ENCODE measurements around the gene JCHAIN. TPM values are rescaled to one million over a fixed set of nuclear protein-coding genes. Genes with fewer than 3 reads are reported as not detected.

JCHAIN gene
- total and polyA plus RNA-seq, 2 of the 13 experiments (the other 11 are each of a cell fraction or from before 2014, with no cell fraction given): not detected

GRCh38 chr4:70671091-70671490, 4.8 kb upstream of the JCHAIN start:
- Histone ChIP-seq H3K9ac (ENCODE audit: insufficient read depth, low read depth, low read length) (no peak overlapping the region), H3K4me1 (ENCODE audit: insufficient read depth, low read length) (no peaks in the 10 kb centered on the region), H4K20me1 (ENCODE audit: insufficient read depth, low read length) (no peaks in the 10 kb centered on the region), H3K9me3 (ENCODE audit: low read length) (no peaks in the 10 kb centered on the region), H3K4me3 (replicated peaks in 1 of 3; ENCODE audit: insufficient read depth in 1 of 3, low read depth in 2 of 3, low read length in 3 of 3) (no peak overlapping the region), H3K27ac (ENCODE audit: extremely low read length, insufficient read depth, low read length) (no peak overlapping the region), H3K79me2 (ENCODE audit: insufficient read depth, low read length) (no peaks in the 10 kb centered on the region), H3K36me3 (replicated peaks in 1 of 2; ENCODE audit: control insufficient read depth in 1 of 2, insufficient read depth in 2 of 2, low read length in 2 of 2) (no peaks in the 10 kb centered on the region), H2AFZ (ENCODE audit: low read length) (no peak overlapping the region), H3K4me2 (ENCODE audit: low read depth, low read length) (no peak overlapping the region), H3K27me3 (ENCODE audit: control insufficient read depth in 1 of 2, insufficient read depth in 2 of 2, low read length in 2 of 2) (no peaks in the 10 kb centered on the region; a peak in 1 of 5 replicates)
- in situ Hi-C loops (cut with HindIII; ENCODE audit: extremely low pct_ligation_motif_present, low pct_unique_long_range_greater_than_20kb): loop anchor here (25.0 kb wide), 2 partner anchors 341 to 1041 kb away; no protein-coding TSS in a partner anchor
- no peak for TF ChIP-seq SMAD1 (CRISPR knock-in tag; IDR thresholded peaks at IDR 0.05; ENCODE audit: borderline replicate concordance, low read depth)
- no peak for TF ChIP-seq MAF1 (CRISPR knock-in tag; IDR thresholded peaks at IDR 0.05; ENCODE audit: borderline replicate concordance)
- TF ChIP-seq ARHGAP35 (CRISPR knock-in tag; IDR thresholded peaks at IDR 0.05; ENCODE audit: borderline replicate concordance): no peak
- WGBS (ENCODE audit: low lambda C conversion rate): 0% methylated on average over 2 of the region's 2 CpGs
- no peak for DNase-seq (ENCODE audit: low spot score)
- no peak for ATAC-seq
- ChIA-PET POLR2A (no interaction called here), CTCF (ENCODE audit: low intra/inter-chr PET ratio, low total read pairs) (no interaction called here)
- FAIRE-seq: no peak
- BruUV-seq (replicated peaks): no TSS peak
- intact Hi-C loops (cut with micrococcal nuclease; ENCODE audit: unreplicated experiment): no loop called here

- Histone ChIP-seq H3K27ac (ENCODE audit: extremely low read length, insufficient read depth, low read length) (no peak overlapping the region), H3K4me1 (ENCODE audit: insufficient read depth, low read length) (no peaks in the 10 kb centered on the region), H3K9ac (ENCODE audit: insufficient read depth, low read depth, low read length) (no peak overlapping the region), H3K79me2 (ENCODE audit: insufficient read depth, low read length) (no peaks in the 10 kb centered on the region), H3K4me2 (ENCODE audit: low read depth, low read length) (no peak overlapping the region), H4K20me1 (ENCODE audit: insufficient read depth, low read length) (no peaks in the 10 kb centered on the region), H3K36me3 (replicated peaks in 1 of 2; ENCODE audit: control insufficient read depth in 1 of 2, insufficient read depth in 2 of 2, low read length in 2 of 2) (no peaks in the 10 kb centered on the region), H3K27me3 (ENCODE audit: control insufficient read depth in 1 of 2, insufficient read depth in 2 of 2, low read length in 2 of 2) (no peaks in the 10 kb centered on the region; a peak in 1 of 5 replicates), H2AFZ (ENCODE audit: low read length) (no peak overlapping the region), H3K9me3 (ENCODE audit: low read length) (no peaks in the 10 kb centered on the region), H3K4me3 (replicated peaks in 1 of 3; ENCODE audit: insufficient read depth in 1 of 3, low read depth in 2 of 3, low read length in 3 of 3) (no peak overlapping the region)
- intact Hi-C loops (cut with micrococcal nuclease; ENCODE audit: unreplicated experiment): no loop called here
- FAIRE-seq: no peak
- in situ Hi-C loops (cut with HindIII; ENCODE audit: extremely low pct_ligation_motif_present, low pct_unique_long_range_greater_than_20kb): loop anchor here (25.0 kb wide), 2 partner anchors 342 to 1042 kb away; no protein-coding TSS in a partner anchor
- WGBS (ENCODE audit: low lambda C conversion rate): 13% methylated on average over 5 of the region's 5 CpGs
- ChIA-PET POLR2A (no interaction called here), CTCF (ENCODE audit: low intra/inter-chr PET ratio, low total read pairs) (no interaction called here)
- no peak for ATAC-seq
- BruUV-seq (replicated peaks): no TSS peak
- TF ChIP-seq PPARG (CRISPR knock-in tag; conservative IDR thresholded peaks at IDR 0.05): no peak
- TF ChIP-seq, protein P1, sequence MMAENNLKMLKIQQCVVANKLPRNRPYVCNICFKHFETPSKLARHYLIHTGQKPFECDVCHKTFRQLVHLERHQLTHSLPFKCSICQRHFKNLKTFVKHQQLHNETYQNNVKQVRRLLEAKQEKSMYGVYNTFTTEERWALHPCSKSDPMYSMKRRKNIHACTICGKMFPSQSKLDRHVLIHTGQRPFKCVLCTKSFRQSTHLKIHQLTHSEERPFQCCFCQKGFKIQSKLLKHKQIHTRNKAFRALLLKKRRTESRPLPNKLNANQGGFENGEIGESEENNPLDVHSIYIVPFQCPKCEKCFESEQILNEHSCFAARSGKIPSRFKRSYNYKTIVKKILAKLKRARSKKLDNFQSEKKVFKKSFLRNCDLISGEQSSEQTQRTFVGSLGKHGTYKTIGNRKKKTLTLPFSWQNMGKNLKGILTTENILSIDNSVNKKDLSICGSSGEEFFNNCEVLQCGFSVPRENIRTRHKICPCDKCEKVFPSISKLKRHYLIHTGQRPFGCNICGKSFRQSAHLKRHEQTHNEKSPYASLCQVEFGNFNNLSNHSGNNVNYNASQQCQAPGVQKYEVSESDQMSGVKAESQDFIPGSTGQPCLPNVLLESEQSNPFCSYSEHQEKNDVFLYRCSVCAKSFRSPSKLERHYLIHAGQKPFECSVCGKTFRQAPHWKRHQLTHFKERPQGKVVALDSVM (CRISPR knock-in tag; IDR thresholded peaks at IDR 0.05): peak; percentile 38; the same call in 1 of the 2 replicates
- DNase-seq (ENCODE audit: low spot score): no peak
Measured at GRCh38 chr4:70670332-70671014, 4.2 kb upstream of the JCHAIN start.
